HL-60/S4 treated with retinoic acid at 250 ng/mL for 4 days and 3 days (cell line): ENCODE measurements around the gene KCP.

ENCODE experiments used
- in situ Hi-C: fragments of 300-500 bp; cut with MboI; formaldehyde crosslinking; loops from 2 replicates; pipeline ENCODE4 v1.7.0; 2022; ENCODE audit warnings: low sequenced_read_pairs

Gene KCP

DNA sequence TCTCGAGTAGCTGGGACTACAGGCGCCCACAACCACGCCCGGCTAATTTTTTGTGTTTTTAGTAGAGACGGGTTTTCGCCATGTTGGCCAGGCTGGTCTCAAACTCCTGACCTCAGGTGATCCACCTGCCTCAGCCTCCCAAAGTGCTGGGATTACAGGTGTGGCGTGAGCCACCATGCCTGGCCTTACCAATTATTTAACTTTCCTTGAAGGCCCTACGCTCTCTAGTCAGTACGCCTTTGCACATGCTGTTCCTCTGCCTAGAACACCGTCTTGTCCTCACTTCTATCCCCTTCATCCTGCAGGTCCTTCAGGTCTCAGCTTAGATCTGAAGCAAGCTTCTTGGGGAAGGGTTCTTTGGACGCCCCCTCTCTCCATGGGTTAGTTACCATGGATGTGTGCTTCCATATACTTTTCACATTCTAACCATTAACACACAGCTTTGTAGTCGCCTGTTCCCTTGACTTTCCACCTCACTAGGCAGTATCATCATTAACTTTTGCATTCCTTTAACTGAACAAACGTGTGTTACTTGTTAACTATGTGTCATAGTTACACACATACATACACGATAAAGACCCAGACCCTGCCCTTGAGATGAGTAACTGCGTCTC lies 48.4 kb downstream of the KCP start:
- in situ Hi-C loops: no loop called here

DNA sequence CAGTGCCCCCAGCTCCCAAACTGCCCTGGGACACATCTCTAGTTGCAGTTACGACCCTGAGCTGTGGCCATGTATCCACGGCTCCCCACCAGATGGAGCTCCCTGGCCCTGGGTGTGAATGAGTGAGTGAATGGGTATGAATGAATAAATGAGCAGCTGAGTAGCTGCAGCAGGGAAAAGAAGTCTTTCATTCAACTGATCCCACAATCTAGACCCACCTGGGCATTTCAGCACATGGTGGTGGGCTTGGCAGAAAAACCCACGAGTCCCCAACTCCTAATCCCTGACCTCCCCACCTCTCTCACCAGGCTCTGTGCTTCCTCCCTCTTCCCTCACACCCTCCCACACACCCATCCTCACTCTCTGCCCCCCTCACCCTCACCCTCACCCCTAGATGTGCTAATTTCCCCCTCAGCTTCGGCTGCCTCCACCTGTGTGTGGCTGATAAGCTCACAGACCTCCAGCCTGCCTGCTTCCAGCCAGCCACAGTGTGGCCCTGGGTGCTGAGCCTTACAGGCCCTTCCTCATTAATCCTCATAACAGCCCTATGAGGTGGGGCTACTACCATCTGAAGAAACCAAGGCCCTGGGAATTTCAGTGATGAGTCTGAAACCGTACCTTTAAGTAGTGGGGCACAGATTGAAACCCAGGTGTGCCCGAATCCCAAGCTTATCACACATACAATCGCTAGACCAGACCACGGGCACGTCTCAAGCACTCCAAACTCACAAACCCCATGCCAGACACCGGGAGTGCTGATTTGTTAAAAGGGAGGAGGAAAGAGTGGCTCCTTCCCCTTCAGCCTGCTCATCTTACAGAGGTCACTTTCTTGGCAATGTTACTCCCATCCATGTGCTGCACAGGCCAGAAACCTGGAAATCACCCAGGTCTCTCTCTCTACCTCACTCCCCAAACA lies 50.1 kb downstream of the KCP start:
- in situ Hi-C loops: no loop called here

DNA sequence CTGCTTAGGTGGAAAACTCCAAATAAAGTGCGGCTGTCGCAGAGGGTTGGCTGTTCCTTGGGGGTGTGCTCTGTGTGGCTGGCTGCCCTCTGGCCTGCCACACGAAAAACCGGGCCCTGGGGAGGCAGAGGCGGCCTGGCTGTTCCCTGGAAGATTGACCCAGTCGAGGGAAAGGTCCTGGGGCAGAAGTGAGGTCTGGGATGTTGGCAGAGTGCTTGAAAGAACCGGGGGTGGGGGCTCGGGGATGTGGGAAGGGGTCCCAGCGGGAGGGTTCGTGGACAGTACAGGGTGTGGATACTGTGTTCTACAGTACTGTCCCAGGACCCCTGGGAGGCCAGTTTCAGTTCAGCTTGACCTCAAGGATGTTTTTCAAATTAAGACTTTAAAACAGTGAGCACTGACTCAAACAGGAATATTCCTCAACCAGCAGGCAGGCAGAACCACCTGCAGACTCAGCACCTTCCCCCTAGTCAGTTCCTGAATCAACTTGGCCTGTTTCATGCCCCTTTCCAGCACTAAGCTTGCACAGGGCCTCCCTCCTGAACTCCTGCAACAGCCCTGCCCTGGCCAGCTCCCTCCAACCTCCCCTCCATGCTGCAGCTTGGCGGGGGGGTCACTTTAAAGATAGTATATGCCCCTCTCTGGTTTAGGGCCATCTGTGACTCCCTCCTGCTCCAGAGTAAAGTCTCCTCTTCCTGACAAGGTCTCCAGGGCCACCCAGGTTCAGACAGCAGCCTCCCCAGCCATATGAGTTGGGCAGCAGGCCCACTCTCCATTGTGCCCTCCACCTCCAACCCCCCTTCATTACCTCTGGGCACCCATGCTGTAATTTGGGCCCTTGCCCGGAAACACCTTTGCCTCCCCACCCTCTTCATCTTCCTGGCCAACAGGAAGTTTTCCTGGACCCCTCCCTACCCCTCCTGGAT lies 51.0 kb downstream of the KCP start:
- in situ Hi-C loops: no loop called here

DNA sequence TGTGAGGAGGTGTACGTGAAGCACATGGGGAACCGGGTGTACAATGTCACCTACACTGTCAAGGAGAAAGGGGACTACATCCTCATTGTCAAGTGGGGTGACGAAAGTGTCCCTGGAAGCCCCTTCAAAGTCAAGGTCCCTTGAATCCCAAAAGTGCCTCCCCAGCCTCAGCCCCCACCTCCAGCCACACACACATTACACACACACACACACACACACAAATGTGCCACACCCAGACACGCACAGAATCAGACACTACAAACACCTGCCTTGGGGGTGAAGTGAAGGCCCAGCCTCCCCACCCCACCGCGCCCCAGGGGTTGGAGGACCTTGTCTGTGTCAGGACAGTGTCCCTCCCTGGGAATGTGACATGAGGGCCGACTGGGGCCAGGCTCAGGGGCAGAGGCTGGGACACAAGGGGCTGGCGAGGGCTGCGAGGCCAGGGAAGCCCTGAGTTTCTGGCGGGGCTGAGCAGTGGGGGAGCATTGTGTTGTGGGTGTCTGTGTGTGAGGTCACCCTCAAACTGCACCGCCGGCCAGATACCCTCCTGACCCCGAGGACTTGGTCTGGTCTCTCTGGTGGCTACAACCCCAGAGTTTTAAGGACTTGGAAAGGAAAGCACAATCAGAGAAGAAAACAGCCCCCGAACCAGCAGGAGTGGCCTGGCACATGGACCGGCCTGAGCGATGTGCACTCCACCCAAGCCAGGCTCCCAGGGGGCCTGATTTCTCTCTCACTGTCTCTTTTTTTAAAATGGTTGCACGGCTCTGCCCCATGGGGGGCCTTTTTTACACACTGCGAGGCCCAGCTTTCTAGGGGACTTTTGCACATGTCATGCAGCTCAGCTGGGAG lies 51.9 kb downstream of the KCP start:
- in situ Hi-C loops: no loop called here

DNA sequence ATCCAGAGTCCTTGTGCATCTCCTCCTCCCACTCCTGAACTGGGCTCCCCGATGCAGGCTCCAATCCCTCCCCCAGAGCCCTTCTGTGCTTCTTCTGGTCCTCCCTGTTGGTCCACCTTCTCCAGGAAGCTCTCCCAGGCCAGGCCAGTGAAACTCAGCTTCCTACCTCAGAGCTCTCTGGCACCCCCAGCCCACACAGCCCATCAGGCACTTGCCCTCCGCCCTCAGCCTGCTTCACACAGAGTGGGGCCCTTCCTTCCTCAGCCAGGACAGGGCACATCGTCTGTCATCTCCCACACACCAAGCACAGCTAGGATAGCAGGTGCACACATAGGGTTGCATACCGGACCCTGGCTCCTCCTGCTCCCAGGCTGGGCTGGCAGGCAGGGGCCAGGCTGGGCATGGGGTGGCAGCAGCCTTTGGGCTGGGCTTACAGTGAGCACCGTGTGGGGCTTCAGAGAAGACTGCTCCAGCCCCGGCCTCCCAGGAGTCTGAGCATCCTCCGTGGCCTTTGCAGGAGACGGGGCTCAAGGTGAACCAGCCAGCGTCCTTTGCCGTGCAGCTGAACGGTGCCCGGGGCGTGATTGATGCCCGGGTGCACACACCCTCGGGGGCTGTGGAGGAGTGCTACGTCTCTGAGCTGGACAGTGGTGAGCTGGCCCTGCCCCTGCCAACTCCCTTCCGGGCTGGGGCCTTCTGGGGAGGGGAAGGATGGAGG lies 54.3 kb downstream of the KCP start:
- in situ Hi-C loops: no loop called here

DNA sequence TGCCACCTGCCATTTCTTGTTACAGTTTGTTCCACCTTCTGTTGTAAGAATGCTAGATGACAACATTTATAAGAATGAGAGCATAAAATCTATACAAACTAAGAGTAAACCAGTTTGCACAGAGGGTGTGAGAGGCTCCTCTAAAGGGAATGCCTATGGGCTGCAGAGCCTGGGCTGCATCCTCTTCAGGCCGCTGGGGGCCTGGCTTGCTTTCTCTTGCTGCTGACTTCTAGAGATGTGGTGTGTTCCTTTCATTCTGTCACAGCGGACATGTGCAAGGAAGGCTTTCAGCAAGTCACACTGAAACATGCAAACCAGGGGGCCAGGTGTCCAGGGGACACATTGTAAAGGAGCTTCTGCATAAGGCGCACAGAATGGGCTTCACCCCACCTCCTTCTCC lies 55.0 kb downstream of the KCP start:
- in situ Hi-C loops: no loop called here

DNA sequence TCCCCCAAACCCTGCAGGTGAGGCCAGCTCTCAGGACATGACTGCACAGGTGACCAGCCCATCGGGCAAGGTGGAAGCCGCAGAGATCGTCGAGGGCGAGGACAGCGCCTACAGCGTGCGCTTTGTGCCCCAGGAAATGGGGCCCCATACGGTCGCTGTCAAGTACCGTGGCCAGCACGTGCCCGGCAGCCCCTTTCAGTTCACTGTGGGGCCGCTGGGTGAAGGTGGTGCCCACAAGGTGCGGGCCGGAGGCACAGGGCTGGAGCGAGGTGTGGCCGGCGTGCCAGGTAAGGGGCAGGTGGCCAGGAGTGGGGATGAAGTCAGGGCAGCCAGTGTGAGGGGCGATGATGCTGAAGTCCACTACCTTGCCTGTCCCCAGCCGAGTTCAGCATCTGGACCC lies 56.1 kb downstream of the KCP start:
- in situ Hi-C loops: no loop called here

DNA sequence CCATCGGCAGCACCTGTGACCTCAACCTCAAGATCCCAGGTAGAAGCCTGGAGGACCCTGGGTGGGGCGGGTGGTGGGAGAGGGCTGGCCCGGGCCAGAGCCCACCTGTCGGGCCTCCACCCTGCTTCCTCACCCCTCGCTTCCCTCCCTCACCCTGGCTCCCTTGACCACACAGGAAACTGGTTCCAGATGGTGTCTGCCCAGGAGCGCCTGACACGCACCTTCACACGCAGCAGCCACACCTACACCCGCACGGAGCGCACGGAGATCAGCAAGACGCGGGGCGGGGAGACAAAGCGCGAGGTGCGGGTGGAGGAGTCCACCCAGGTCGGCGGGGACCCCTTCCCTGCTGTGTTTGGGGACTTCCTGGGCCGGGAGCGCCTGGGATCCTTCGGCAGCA lies 56.7 kb downstream of the KCP start:
- in situ Hi-C loops: no loop called here

DNA sequence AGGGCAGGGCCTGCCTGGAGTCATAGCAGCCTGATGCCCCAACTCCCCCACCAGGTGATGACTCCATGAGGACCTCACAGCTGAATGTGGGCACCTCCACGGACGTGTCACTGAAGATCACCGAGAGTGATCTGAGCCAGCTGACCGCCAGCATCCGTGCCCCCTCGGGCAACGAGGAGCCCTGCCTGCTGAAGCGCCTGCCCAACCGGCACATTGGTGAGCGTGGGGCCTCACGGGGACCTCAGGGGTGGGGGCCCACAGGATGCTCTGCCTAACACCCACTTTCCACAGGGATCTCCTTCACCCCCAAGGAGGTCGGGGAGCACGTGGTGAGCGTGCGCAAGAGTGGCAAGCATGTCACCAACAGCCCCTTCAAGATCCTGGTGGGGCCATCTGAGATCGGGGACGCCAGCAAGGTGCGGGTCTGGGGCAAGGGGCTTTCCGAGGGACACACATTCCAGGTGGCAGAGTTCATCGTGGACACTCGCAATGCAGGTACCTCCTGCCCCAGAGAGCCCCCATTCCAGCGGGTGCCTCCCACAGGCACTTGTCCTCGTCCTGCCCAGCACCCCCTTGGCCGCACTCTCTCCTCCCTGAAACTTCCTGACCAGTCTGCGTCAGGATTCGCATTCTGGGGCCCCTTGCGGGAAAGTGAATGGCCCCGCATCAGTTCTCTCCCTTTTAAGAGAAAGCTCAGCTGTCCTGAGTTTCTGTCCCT lies 57.8 kb downstream of the KCP start:
- in situ Hi-C loops: no loop called here

DNA sequence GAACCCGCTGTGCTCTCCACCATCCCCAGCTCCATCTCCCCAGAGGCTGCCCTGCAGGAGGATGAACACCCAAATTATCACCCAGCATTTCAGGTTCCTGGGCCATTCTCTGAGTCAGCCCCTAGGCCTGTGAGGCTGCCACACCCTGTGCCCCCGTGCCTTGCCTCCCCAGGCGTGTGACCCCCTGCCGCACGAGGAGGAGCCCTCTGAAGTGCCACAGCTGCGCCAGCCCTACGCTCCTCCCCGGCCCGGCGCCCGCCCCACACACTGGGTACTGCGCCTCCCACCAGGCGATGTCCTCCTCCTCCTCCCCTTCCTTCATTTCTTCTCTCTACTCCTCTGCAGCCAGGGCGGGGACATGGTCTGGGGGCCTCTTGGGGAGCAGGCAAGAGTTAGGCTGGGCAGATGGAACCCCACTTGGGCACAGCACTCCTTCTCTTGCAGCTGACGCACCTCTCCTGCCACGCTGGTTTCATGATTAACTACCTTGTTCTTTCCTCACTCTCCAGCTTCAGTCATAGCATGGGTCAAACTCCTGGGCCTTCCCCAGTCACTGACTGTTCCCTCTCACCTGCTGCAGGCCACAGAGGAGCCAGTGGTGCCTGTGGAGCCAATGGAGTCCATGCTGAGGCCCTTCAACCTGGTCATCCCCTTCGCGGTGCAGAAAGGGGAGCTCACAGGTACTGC lies 60.6 kb downstream of the KCP start:
- in situ Hi-C loops: no loop called here

DNA sequence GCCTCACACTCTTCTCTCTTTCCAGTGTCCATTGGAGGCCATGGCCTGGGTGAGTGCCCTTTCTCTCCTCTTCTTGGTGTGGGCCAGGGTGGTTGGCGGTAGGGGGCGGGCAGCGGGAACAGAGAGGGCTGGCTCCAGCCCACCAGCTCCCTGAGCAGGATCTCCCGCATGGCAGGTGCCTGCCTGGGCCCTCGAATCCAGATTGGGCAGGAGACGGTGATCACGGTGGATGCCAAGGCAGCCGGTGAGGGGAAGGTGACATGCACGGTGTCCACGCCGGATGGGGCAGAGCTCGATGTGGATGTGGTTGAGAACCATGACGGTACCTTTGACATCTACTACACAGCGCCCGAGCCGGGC lies 61.4 kb downstream of the KCP start:
- in situ Hi-C loops: no loop called here

DNA sequence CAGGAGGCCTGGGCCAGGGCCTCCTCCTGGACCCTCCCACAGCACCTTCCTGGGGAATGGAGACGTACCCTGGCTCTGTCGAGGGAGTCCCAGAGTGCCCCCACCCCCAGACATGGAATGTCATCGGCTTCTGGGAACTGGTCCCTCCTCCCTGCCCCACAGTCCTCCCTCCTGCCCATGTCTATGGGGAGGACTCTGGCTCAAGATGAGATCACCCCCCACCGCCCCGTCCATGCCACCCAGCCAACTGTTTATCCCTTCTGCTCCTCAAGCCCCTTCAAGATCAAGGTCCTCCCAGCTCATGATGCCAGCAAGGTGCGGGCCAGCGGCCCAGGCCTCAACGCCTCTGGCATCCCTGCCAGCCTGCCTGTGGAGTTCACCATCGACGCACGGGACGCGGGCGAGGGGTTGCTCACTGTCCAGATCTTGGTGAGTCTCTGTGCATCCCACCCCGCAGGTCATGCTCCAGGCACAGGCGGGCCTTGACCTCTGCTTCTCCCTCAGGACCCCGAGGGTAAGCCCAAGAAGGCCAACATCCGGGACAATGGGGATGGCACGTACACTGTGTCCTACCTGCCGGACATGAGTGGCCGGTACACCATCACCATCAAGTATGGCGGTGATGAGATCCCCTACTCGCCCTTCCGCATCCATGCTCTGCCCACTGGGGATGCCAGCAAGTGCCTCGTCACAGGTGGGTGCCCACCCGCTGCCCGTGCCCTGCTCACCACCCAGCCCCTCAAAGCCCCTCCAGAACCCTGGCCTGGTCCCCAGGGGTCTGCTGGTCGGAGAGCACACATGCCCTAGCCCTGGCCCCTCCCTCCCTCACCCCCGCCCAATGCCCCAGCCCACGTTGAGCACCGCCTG lies 62.0 kb downstream of the KCP start:
- in situ Hi-C loops: no loop called here

DNA sequence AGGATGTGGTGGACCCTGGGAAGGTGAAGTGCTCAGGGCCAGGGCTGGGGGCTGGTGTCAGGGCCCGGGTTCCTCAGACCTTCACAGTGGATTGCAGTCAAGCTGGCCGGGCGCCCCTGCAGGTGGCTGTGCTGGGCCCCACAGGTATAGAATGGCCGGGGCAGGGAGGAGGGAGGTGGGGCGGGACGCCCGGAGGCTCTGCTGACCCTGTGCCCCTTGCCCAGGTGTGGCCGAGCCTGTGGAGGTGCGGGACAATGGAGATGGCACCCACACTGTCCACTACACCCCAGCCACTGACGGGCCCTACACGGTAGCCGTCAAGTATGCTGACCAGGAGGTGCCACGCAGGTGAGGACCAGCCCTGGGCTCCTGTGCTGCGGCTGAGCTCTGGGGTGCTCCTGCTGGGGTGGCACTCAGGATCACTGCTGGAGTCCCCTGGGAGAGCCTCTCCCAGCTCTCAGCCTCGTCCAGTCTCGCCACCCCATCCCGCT lies 62.7 kb downstream of the KCP start:
- in situ Hi-C loops: no loop called here

DNA sequence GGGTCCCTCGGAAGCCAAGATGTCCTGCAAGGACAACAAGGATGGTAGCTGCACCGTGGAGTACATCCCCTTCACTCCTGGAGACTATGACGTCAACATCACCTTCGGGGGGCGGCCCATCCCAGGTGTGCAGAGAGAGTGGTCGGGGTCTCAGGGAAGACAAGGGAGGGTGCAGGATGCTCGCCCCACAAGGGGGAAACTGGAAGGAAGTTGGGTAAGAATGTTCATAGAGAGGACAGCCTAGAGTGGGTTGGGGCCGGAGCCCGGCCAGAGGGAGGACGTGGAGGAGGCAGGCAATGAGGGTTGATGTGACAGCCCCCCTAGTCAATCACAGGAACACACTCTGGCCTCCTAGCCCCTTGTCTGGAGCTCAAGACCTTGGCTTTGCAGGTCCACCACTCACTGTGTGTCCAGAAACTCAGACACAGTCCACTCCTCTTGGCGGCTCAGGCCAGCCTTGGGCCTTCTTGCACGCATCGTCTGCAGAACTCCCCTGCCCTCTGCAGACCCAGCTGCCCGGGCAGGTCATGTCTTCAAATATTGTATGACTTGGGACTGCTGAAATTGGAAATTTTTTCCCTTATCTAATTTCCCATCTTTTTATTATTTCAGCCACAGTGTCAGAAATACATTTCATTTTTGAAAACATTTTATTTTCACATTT lies 63.6 kb downstream of the KCP start:
- in situ Hi-C loops: no loop called here

DNA sequence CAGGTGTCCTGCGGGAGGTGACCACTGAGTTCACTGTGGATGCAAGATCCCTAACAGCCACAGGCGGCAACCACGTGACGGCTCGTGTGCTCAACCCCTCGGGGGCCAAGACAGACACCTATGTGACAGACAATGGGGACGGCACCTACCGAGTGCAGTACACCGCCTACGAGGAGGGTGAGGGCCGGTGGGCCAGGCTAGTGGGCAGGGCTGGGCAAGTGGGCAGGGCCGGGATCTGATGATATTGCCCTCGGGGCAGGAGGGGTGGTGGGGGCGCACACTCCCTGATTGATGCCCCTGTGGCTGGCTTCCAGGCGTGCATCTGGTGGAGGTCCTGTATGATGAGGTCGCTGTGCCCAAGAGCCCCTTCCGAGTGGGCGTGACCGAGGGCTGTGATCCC lies 64.5 kb downstream of the KCP start:
- in situ Hi-C loops: no loop called here

DNA sequence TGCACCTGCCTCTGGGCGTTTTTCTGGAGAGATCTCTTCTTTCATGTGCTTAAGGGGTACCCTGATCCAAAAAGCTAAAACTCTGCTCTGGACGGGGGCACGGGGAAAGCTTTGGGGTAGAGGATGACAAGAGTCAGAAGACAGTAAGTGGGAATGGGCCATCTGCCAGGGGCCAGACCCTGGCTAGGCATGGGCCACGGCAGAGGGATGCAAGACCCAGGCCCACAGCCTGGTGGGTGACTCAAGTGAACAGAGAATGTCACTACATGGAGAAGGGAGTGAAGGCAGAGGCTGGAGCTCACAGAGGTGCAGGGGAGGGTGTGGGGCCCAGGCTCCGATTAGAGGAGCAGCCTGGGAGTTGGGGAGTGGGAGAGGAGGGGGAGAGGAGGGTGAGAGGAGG lies 65.0 kb downstream of the KCP start:
- in situ Hi-C loops: no loop called here

DNA sequence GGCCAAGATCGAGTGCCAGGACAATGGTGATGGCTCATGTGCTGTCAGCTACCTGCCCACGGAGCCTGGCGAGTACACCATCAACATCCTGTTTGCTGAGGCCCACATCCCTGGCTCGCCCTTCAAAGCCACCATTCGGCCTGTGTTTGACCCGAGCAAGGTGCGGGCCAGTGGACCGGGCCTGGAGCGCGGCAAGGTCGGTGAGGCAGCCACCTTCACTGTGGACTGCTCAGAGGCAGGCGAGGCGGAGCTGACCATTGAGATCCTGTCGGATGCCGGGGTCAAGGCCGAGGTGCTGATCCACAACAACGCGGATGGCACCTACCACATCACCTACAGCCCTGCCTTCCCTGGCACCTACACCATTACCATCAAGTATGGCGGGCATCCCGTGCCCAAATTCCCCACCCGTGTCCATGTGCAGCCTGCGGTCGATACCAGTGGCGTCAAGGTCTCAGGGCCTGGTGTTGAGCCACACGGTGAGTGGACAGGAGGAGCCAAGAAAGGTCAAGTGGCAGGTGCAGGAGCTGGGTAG lies 65.7 kb downstream of the KCP start:
- in situ Hi-C loops: no loop called here
